ENCODE data around the gene HOOK1. TPM values are rescaled to one million over a fixed set of nuclear protein-coding genes. Genes with fewer than 3 reads are reported as not detected.

The HOOK1 gene
- polyA plus RNA-seq, 3 donors, result not detected

GRCh38 chr1:59906931-59907330 is 92.2 kb downstream of the HOOK1 start:
- Histone ChIP-seq H3K9ac (ENCODE audit: insufficient read depth, low read length, poor library complexity, severe bottlenecking) (no peak overlapping the region), H2AFZ (ENCODE audit: insufficient read depth, low read depth, low read length, poor library complexity, severe bottlenecking) (no peak overlapping the region), H3K4me3 (replicated peaks in 1 of 3; ENCODE audit: low read depth in 2 of 3, low read length in 3 of 3) (no peak overlapping the region), H3K27ac (ENCODE audit: low read depth in 1 of 2, low read length in 2 of 2) (no peak overlapping the region), H4K20me1 (ENCODE audit: insufficient read depth, low read length) (no peaks in the 10 kb centered on the region), H3K9me3 (replicated peaks in 1 of 2; ENCODE audit: control insufficient read depth in 1 of 2, insufficient read depth in 1 of 2, low read length in 2 of 2) (no peaks in the 10 kb centered on the region), H3K36me3 (replicated peaks in 1 of 2; ENCODE audit: control insufficient read depth in 1 of 2, insufficient read depth in 2 of 2, low read length in 2 of 2) (no peaks in the 10 kb centered on the region), H3K4me1 (ENCODE audit: control insufficient read depth in 1 of 2, insufficient read depth in 2 of 2, low read length in 2 of 2) (no peaks in the 10 kb centered on the region), H3K27me3 (ENCODE audit: control insufficient read depth in 2 of 2, insufficient read depth in 2 of 2, low read length in 2 of 2) (no peaks in the 10 kb centered on the region), H3K4me2 (replicated peaks; ENCODE audit: extremely low read depth, low read length, poor library complexity, severe bottlenecking) (no peak overlapping the region), H3K79me2 (ENCODE audit: insufficient read depth, low read length) (no peaks in the 10 kb centered on the region)
- DNase-seq, result no peak
- Mint-ChIP-seq H3K4me3 (no peak overlapping the region), H3K9me3 (no peaks in the 10 kb centered on the region), H3K27me3 (ENCODE audit: low read depth in 3 of 3) (no peaks in the 10 kb centered on the region), H3K36me3 (no peaks in the 10 kb centered on the region), H3K4me1 (peaks cover 6% of the 10 kb centered on the region), H3K27ac (no peak overlapping the region)
- 100% methylated on average over 2 of the region's 2 CpGs for WGBS (ENCODE audit: insufficient coverage)
- no peak for TF ChIP-seq CTCF (IDR thresholded peaks at IDR 0.05)
- intact Hi-C loops (cut with micrococcal nuclease), result no loop called here

- Mint-ChIP-seq H3K36me3 (no peaks in the 10 kb centered on the region), H3K9me3 (no peaks in the 10 kb centered on the region), H3K27me3 (ENCODE audit: low read depth in 3 of 3) (no peaks in the 10 kb centered on the region), H3K4me3 (no peak overlapping the region), H3K4me1 (peaks cover 5% of the 10 kb centered on the region), H3K27ac (no peak overlapping the region)
- no peak for DNase-seq
- no peak for TF ChIP-seq CTCF (IDR thresholded peaks at IDR 0.05)
- Histone ChIP-seq H3K9me3 (replicated peaks in 1 of 2; ENCODE audit: control insufficient read depth in 1 of 2, insufficient read depth in 1 of 2, low read length in 2 of 2) (no peaks in the 10 kb centered on the region), H3K4me3 (replicated peaks in 1 of 3; ENCODE audit: low read depth in 2 of 3, low read length in 3 of 3) (no peak overlapping the region), H3K4me1 (ENCODE audit: control insufficient read depth in 1 of 2, insufficient read depth in 2 of 2, low read length in 2 of 2) (no peaks in the 10 kb centered on the region), H3K79me2 (ENCODE audit: insufficient read depth, low read length) (no peaks in the 10 kb centered on the region), H2AFZ (ENCODE audit: insufficient read depth, low read depth, low read length, poor library complexity, severe bottlenecking) (no peak overlapping the region), H3K9ac (ENCODE audit: insufficient read depth, low read length, poor library complexity, severe bottlenecking) (no peak overlapping the region), H4K20me1 (ENCODE audit: insufficient read depth, low read length) (no peaks in the 10 kb centered on the region), H3K36me3 (replicated peaks in 1 of 2; ENCODE audit: control insufficient read depth in 1 of 2, insufficient read depth in 2 of 2, low read length in 2 of 2) (no peaks in the 10 kb centered on the region), H3K4me2 (replicated peaks; ENCODE audit: extremely low read depth, low read length, poor library complexity, severe bottlenecking) (no peak overlapping the region), H3K27ac (ENCODE audit: low read depth in 1 of 2, low read length in 2 of 2) (no peak overlapping the region), H3K27me3 (ENCODE audit: control insufficient read depth in 2 of 2, insufficient read depth in 2 of 2, low read length in 2 of 2) (no peaks in the 10 kb centered on the region)
- no CpG with 5 or more reads among the region's 2 CpGs for WGBS (ENCODE audit: insufficient coverage)
- intact Hi-C loops (cut with micrococcal nuclease), result no loop called here
These were observed 93.3 kb downstream of the HOOK1 start for GRCh38 chr1:59908084-59908483.
